ENCODE data around the gene OR2G2.

Gene OR2G2, protein sequence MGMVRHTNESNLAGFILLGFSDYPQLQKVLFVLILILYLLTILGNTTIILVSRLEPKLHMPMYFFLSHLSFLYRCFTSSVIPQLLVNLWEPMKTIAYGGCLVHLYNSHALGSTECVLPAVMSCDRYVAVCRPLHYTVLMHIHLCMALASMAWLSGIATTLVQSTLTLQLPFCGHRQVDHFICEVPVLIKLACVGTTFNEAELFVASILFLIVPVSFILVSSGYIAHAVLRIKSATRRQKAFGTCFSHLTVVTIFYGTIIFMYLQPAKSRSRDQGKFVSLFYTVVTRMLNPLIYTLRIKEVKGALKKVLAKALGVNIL

DNA sequence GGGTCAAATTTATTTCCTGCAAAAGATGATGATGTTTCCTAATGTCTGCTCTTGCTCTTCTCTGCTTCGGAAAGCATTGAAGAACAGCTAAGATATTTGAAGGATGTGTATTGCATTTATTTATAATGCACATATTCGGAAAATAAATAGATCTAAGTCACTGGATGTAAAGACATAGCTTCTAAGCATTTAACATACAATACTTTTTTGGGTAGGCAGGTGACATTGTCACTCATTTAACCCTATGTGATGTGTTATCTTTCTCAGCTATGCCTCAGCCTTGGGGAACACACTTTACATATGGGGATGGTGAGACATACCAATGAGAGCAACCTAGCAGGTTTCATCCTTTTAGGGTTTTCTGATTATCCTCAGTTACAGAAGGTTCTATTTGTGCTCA is at the start of gene OR2G2:
OR2G2 (plus strand) TSS at position 301 of the 400 bp plus-strand sequence; CDS start at position 301, 0 bp downstream.
- DNase-seq (ENCODE audit: low read depth in 2 of 2, low spot score in 1 of 2): no peak

DNA sequence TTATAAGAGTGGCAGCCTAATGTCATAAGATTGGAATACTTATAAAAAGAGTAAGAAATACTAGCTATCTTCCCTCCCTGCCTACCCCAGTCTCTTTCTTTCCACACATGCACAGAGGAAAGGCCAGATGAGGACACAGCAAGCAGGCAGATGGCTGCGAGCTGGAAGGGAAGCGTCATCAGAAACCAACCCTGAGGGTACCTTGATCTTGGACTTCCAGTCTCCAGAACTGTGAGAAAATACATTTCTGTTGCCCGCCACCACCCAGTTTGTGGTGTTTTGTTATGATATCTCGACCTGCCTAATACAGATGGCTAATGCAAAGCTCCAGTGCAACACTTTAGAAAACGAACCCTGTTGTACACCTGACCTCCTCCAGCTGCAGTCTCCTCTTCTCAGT is 49.6 kb upstream of the OR2G2 start:
- DNase-seq (ENCODE audit: low read depth in 2 of 2, low spot score in 1 of 2): no peak

DNA sequence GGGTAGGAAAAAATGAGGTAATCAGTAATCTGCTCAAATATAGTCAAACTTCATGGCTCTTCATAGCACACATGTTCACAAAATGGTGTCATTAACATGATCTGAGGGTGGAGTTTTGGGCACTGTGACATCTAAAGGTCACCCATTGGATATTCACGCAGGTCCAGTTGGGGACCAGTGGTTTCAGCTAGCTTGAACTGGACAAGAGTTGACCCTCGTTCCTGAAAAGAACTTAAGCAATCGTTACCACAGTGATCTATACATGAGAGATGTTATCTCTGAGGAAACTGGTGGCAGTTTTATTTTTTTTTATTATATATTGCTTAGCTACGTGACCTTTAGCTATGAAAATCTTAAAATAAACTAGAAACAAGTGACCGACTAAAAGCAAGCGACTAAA is 48.9 kb upstream of the OR2G2 start:
- no peak for DNase-seq (ENCODE audit: low read depth in 2 of 2, low spot score in 1 of 2)

DNA sequence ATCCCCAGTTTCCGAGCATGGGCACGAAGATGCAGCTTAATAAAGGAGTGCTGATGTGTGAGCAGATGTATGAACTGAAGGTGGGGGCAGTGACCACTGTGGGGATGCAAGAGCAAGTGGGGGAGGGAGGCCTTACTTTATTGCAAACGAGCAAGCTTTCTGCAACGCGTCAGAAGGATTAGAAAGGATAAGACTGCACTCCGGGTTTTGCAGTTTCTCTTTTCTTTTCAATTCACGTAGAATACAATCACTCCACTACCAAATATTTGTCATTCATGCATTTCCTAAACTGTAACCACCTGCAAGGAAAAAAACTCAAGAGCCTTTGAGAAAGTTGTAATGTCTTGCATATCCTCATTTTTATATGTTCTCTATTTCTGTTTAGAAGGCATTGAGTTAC is 47.6 kb upstream of the OR2G2 start:
- DNase-seq (ENCODE audit: low read depth in 2 of 2, low spot score in 1 of 2): no peak

DNA sequence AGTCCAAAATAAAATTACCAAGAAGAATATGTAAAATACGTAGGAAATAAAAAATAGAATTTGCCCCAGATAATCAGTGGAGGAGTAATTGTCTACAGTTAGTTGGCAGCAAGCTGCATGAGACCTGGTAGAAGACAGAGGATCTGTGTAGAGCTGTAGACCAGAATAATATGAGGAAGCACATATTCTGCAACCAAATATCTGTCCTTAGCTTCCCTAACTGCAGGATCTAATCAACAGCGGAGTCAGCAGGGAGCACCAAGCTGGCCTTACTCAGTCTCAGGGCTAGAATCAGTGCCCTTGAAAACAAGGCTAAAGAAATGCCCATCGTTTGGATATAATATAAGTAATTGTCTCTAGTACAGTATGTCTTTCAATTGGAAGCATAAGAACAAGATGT is 45.3 kb upstream of the OR2G2 start:
- DNase-seq (ENCODE audit: low read depth in 2 of 2, low spot score in 1 of 2): no peak

DNA sequence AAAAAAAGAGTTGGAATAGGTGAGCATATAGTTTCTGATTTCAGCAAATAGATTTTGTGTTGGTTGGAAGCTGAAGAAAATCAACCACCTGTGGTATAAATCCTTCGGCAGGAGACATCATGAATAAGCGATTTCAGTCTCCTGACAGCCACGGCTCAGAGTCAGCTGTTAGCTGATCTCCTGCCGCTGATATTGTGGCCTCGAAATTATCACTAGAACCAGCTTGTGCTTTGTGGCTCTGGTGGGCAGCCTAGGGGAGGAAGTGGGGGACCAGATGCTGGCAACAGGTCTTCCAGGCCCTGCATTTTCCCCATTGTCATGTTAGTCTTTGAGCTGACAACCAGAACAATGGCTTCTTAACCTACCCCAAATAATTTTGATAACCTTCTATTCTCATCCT is 40.1 kb upstream of the OR2G2 start:
- no peak for DNase-seq (ENCODE audit: low read depth in 2 of 2, low spot score in 1 of 2)

DNA sequence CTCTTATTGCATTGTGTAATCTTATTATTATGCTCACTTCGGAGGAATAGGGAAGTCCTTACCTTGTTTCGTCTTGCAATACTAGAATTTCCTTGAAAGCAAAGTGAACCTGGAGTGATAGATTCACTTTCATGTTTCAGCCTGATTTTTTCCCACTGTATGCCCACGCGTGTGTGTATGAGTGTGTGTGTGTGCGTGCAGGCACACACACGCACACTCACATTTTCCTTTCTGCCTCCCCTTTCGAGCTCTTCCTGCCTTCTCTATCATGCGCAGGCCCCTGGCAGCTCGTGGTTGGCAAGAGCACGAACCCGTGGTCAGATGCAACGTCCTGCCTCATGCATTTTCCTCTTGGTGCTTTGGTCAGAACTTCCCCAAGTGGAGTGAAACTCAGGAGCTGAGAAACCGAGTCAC is 39.4 kb upstream of the OR2G2 start, which contains the start of gene GCSAML:
GCSAML (plus strand) TSS at position 366 of the 414 bp plus-strand sequence. CDS start 58 bp downstream, outside the sequence.
- no peak for DNase-seq (ENCODE audit: low read depth in 2 of 2, low spot score in 1 of 2)

DNA sequence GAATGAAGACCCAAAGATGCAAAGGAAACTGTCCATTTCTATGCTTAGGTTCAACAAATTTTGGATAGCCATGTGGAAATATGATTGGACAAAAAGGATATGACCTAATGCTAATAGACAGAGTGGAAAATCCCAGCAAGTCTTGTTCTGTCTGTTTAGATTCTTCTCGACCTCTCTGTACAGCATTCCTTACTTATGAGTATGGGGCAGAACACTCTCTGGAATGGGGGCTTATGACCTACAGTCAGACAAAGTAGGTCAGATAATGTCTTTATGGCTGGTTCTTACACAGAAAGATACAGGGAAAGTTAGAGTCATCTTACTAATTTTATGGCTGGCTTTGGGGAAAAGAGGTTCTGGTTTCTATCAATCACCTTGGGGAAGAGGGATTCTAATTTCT is 36.4 kb upstream of the OR2G2 start:
- no peak for DNase-seq (ENCODE audit: low read depth in 2 of 2, low spot score in 1 of 2)

DNA sequence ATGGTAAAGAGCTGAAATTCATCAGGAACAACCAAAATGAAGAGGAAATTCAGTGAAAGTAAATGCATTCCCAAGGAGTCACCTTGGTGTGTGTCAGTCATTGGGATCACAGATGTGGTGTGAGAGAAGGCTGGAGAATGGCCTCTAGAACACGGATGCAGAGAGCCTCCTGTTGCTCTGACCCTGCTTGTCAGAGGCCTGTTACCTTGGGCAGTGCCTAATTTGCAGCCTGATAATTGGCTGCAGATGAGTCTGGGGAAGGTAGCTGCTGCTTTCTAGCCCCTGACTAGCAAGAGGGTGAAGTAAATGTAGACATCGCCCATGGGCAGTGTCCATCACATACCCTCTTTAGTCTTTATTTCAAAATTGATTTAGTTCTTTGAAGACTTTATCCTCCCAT is 35.9 kb upstream of the OR2G2 start:
- DNase-seq (ENCODE audit: low read depth in 2 of 2, low spot score in 1 of 2): no peak

DNA sequence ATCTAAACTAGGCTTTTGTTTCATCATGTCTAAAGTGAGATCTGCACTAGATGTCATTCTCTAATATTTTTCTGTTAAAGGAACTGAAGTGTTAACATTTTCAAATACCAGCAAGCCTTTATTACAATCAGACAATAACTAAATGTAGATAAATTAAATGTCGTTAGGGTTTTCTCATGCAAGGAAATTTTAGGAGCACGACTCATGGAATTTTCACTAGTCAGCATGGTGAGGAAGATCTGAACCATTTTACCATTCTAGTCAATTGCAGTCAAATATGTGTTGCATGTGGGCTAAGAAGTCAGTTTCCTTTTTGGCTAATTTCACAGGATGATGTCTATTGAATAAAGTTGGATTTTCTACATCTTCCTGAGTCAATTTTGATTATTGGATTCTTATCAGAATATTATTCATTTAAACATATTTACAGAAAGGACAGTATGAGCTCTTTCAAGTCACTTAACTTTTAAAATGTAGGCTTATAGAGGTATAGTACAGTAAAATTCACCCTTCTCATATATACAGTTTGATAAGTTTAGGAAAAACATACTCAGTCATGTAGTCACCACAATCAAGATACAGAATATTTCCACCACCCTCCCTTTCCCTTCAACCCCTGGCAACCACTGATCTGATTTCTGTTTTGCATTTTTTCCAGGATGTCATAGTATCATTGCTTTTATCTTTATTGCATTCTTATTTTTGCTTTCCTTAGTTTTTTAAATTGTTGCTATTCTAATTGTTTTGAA is 30.1 kb upstream of the OR2G2 start:
- no peak for DNase-seq (ENCODE audit: low read depth in 2 of 2, low spot score in 1 of 2)

DNA sequence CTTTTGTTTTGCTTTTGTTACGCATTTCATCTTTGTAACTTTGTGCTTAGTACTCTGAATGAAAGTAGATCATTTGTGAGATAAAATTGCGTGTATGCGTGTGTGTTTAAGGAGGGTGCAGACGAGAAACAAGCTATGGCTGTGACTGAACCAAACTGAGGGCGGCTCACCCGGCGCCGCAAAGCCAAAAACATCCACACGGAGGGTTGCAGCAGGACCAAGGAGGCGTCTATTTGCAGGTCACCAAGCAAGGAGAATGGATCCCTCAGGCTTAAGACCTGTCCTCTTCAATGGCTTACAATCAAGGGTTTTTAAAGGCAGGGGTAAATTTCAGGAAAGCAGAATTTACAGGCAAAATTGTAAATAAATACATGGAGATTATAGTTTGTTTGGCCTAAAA is 26.4 kb upstream of the OR2G2 start:
- DNase-seq (ENCODE audit: low read depth in 2 of 2, low spot score in 1 of 2): no peak

DNA sequence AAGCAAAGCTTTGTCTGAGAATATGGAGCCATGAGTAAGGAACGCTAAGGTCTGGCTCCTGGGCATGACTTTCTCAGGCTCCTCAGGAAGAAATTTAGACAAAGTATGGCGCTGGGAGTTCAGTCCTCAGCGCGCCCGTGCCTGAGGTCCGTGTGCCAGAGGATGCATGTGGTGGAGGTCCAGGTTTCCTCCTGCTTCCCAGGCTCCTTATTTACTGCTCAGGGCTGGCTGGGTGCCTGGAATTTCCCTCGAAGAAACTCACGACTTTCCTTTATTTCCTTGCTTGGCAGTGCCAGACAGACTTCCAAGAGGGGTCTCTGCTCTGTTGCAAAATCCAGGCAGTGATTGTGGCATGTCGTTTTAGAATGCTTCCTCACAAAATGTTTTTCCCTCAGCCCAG is 26.0 kb upstream of the OR2G2 start:
- no peak for DNase-seq (ENCODE audit: low read depth in 2 of 2, low spot score in 1 of 2)

DNA sequence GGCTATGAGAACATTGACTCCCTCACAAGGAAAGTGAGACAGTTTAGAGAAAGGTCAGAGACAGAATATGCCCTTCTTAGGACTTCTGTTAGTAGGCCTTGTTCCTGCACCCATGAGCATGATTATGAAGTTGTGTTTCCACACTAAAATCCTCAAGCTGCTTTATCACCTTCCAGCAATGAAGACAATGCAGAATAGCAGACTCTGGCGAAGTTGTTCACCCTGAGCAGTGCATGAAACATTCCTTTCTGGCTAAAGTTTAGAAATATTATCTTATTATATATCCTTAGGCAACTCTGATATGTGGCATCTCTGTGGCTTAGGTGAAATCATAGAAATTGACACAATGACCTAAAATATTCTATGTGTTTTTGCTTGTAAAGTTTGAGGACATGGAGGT is 13.9 kb upstream of the OR2G2 start:
- DNase-seq (ENCODE audit: low read depth in 2 of 2, low spot score in 1 of 2): no peak

DNA sequence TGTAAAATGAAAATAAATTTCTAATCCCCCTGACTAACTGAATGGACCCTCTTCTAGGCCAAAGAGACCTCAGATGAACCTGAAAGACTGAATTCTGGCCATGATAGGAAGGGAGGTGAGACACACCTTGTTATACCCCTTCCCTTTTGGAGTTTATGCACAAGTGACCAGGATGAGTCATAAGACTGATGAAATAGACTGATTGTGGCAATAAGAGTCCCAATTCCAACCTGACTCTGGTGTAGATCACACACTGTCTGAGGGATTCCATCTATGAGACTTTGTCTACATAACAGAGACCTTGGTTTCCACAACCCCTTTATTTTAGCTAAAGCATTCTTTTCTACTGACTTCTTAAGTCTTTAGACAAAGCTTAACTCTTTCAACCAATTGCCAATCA is 13.5 kb upstream of the OR2G2 start:
- DNase-seq (ENCODE audit: low read depth in 2 of 2, low spot score in 1 of 2): no peak

DNA sequence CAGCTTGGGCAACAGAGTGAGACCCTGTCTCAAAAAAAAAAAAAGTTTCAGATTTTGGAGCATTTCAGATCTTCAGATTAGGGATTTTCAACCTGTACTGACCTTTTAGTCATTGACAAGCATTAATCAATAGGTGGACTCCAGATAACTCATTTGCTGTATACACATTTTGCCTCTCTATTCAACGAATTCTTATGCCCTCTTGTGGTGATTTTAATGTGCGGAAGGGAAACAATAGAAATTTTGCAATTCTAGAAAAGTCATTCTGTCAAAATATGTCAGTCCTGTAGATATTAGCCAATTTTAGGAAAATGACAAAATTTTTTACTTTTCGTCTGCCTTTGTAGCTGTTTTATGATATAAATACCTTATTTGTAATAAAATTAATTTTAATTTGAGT is 11.6 kb upstream of the OR2G2 start:
- DNase-seq (ENCODE audit: low read depth in 2 of 2, low spot score in 1 of 2): no peak

DNA sequence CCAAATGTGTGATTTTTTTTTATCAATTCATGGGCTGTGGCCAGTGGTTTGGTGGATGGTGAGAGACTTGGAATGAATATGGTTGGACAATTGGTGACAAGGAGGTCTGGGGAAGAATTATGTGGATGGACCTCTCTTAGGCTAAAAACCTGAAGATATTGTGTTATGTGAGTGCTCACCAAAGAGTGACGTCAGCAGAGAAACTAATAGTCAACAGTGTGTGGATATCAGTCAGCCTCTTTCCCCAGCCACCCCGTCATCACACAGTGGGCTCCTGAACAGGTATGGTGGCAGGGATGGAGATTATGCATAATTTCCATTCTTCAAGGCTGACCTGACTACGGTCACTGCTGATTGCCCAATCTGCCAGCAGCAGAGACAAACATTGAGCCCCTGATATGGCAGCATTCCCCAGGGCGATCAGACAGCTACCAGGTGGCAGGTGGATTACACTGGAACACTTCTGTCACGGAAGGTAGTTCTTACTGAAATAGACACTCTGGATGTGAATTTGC is 9.2 kb upstream of the OR2G2 start:
- no peak for DNase-seq (ENCODE audit: low read depth in 2 of 2, low spot score in 1 of 2)

DNA sequence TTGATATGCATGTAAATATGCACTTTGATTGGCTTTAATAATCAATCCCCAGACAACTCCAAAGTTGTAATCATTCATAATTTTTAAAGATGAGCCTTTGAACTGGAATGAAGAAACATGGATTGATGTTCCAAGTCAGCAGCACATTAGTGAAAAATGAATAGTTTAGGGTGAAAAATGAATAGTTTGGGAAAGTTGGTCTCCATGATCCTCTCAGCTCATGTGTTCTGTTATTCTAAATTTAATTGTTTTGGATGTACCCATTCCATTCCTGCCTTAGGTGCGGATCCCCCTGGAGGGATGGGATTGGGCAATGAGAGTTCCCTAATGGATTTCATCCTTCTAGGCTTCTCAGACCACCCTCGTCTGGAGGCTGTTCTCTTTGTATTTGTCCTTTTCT is 17.1 kb downstream of the OR2G2 start, which contains the start of gene OR2G3:
OR2G3 (plus strand) TSS at position 301 of the 400 bp plus-strand sequence; CDS start at position 301, 0 bp downstream.
- no peak for DNase-seq (ENCODE audit: low read depth in 2 of 2, low spot score in 1 of 2)

DNA sequence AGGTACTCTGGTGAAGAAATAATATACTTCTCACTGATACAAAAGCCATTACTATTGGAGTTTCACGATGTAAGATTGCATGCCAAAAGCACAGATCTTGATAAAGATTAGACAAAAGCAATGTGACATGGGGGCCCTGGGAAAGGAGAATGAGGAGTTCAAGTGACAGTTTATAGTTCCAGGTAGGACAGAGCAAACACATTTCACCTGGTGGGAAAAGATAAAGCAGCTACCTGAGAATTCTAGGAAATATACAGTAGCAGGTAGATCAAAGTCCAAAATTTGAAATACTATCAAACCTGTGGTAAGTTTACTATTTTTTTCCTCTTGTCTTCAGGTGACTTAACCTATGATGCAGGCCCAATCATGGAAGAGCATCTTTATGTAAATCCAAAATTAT is 25.2 kb downstream of the OR2G2 start:
- no peak for DNase-seq (ENCODE audit: low read depth in 2 of 2, low spot score in 1 of 2)

DNA sequence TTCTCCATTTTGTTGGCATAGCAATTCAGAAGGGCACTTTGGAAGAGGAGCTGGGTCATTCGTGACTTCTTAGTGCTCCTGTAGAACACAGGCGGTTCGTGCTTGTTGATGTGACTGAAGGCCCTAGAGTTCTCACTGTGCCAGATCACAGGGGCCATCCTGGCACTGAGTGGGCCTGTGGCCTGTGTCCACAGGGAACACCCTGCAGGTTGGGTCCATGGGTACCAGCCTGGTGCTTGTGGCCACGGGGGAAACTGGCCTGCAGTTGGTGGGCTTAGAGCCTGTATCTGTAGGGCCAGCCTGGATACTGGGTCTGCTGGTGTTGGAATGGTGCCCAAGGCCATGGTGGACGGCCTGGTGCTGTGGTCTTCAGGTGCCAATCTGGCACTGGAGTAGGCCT is 26.5 kb downstream of the OR2G2 start:
- no peak for DNase-seq (ENCODE audit: low read depth in 2 of 2, low spot score in 1 of 2)

DNA sequence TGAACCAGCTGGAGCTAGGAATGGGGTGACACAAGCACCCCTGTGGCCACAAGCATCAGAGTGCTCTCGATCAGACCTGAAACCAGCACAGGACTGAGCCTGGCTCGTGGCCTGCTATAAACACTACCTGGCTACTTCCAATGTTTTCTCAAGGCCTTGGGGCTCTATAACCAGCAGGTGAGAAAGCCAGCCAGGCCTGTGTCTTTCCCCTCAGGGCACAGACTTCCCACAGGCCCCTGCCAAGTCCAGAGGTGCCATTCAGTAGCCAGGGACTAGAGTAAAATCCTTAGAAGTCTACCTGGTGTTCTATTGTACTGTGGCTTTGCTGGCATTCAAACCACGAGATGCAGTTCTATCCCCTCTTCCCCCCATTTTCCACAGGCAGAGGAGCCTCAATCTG is 39.8 kb downstream of the OR2G2 start:
- no peak for DNase-seq (ENCODE audit: low read depth in 2 of 2, low spot score in 1 of 2)

DNA sequence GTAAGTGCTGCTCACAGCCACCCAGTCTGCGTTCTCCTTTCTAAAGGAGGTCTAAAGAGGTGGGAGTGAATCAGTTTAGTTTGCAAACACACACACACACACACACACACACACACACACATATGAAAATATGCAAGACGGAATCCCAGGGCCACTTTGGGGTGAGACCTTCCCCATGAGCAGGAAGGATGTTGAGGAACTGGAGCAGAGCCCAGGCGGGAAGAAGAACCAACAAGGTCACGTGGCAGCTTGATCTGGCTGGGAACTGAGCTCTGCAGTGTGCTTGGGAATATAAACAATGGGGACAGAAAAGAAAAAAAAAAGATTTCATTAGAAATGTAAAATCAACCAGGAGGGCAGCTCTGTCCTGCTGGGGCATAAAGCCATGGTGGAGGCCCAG is 49.9 kb downstream of the OR2G2 start:
- no peak for DNase-seq (ENCODE audit: low read depth in 2 of 2, low spot score in 1 of 2)

DNA sequence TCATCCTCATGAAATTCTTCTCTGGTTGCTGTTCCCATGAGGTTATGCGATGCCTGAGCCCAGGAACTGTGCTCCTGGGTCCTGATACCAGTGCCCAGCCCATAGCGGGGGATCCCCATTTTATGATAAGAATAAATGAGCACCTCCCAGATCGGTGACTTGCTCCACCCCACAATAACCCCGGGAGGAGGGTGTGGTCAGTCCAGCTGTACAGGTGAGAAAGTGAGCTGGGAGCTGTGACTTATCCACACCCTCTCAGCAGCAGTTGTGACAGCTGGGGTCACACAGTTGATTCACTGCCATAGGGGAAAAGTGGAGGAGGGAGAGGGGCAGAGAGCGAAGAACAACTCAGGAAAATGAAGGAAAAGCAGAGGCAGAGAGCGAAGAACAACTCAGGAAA is 50.6 kb downstream of the OR2G2 start:
- no peak for DNase-seq (ENCODE audit: low read depth in 2 of 2, low spot score in 1 of 2)

All from stimulated activated CD8-positive, alpha-beta memory T cell treated with anti-CD3 and anti-CD28 coated beads, Interleukin-4, amount 100 ng/mL, for 4 hours (primary cell).